Stimulated activated CD4-positive, alpha-beta T cell treated with anti-CD3 and anti-CD28 coated beads, Interleukin-1b, Interleukin-23, amount 100 ng/mL, for 1 hour (primary cell): ENCODE data around the gene TMEM92.
"Not testable (repeated sequence)": the region's sequence is repeated elsewhere in the genome, so short reads cannot be mapped to it uniquely, and the experiment has no call there.

Experiments used
- DNase-seq, 2 donors: peaks; one replicate each; pipeline ENCODE4 v3.0.0-alpha.2; 2020; ENCODE audit warnings: low read depth in 2 of 2

The TMEM92 gene

GRCh38 chr17:50301891-50302584 lies 27.8 kb downstream of the TMEM92 start:
- DNase-seq = no peak

DNA sequence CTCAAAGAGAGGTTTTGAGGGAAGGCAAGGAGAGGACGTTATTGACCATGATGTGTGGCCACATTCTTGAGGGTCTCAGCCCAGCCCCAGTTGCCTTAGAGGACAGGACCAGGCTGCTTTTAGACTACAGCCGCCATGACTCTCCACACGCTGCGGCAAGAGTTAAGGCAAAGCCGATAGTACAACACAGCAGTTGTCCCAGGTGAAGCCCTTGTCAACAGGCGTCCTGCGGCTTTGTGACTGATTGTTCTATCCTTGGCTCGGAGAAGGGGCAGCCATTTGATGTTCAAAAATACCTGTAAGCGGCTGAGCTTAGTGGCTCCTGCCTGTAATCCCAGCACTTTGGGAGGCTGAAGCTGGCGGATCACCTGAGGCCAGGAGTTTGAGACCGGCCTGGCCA lies 28.8 kb downstream of the TMEM92 start:
- DNase-seq = no peak

- DNase-seq = no peak
These were observed 29.3 kb downstream of the TMEM92 start for GRCh38 chr17:50303596-50303995.

- DNase-seq = no peak
These were observed 30.6 kb downstream of the TMEM92 start for GRCh38 chr17:50304781-50305404.

GRCh38 chr17:50307654-50308053 lies 33.4 kb downstream of the TMEM92 start:
- DNase-seq = no peak

DNA sequence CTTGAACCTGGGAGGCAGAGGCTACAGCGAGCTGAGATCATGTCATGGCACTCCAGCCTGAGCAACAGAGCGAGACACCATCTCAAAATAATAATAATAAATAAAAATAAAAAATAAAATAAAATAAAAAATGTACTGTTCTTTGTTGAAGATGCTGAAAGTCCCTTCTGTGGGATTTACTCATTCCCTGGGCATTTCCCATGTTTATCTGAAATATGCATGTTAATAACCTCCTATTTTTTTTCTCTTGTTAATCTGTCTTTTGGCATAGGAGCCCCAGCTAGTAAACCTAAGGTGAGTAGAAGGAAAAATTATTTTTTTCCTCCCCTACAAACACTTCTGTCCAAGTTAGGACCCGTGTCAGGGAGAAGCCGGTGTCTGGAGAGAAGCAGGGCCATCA lies 34.4 kb downstream of the TMEM92 start:
- DNase-seq = no peak

DNA sequence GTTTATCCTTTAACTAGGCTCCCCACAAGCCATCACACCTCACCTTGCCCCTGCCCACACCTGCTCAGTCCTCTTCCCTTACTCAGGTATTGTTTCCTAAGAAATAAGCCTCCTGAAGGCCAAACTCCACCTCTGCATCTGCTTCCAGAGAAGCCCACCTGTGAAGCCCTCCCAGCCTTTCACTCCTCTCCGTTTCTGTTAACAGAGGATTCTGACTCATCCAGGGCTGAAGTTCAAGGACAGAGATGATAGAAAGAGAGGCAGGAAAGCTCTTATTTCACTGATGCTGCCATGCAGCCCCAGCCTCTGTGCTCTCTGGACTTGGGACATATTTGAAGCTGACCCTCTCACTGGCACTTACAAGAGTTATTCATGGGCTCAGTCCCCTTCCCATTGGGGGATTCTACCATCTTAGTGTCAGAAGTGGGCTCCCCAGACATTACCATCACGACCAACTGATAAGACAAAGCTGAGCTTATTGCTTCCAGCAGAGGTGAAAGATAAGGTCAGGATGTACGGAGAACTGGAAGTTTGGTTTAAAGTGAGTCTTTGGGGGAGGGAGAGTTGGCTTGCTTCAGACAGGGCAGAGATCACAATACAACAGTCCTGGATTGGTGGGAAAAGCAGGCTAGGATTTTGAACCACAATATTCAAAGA lies 36.3 kb downstream of the TMEM92 start:
- no peak for DNase-seq

DNA sequence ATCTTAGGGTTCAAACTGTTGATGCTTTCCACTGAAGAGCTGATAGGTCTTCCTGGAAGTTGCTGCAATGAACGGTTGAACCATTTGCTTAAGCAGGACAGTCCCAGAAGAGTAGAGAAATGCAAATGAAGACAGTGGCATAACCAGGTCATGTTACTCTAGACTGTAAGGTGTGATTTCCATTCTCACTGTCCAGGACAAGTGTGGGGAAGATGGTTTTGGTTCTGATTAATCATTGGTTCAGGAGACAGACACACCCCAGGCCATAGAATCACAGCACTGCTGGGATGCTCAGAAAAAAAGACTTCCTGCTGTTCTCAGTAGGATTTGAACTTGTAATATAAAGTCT lies 36.8 kb downstream of the TMEM92 start:
- DNase-seq = no peak

DNA sequence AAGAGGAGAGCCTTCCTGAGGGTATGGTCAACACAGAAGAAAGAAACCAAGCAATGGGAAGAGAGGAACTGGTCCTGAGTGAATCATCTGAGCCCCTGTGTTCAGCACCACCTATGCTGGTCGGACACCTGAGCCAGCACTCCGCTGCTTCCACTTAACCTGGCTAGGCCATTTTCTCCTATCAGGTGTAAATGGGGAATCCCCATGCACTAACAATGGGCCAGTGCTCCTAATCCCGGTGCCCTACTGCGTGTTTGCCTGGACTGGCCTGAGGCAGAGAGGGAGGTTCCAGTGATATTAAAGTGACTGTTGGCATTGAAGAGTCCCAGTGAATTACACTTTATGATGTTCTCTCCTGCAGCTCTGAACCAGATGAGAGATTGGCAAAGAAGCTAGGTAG lies 37.2 kb downstream of the TMEM92 start:
- no peak for DNase-seq

- no peak for DNase-seq
These were observed 38.0 kb downstream of the TMEM92 start for GRCh38 chr17:50312308-50312707.

DNA sequence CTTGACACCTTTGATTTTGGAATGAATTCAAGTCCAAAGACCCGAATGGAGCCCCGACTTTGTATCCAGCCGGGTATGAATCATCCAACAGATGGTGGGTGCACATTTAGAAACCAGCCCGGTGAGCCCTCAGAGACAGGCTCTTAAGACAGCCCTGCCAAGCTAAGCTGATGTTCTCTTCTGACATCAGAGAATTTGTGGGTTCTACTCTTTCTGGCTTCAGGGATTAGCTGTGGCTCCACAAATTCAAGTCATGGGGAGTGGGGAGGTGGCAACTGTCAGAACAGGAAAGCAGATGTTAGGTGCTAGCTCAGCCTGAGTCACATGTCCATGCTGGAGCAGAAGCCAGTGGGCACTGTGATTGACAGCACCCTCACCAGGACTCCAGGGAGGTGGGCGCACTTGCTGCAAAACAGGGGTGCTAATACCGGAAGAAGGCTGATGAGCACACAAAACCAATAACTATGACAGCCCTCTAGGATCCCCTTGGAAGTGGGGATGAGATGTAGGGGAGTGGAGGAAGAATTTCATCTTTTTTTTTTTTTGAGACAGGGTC lies 40.3 kb downstream of the TMEM92 start:
- DNase-seq = no peak

- DNase-seq = no peak
These were observed 41.8 kb downstream of the TMEM92 start for GRCh38 chr17:50316016-50316587.

GRCh38 chr17:50316660-50317059 lies 42.4 kb downstream of the TMEM92 start:
- DNase-seq = not testable (repeated sequence)

DNA sequence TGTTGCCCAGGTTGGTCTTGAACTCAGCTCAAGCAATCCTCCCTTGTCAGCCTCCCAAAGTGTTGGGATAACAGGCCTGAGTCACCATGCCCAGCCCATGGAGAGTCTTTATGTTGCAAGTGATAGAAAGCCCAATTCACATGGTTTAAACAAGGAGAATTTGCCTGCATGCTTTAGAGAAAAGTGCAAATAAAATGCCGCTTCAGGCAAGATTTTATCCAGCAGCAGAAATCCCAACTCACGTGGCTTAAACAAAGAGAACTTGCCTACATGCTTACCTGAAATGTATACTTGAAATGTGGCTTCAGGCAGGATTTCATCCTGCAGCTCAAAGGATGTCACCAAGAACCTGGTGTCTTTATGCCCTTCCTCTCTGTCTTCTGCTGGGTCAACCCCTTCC lies 42.9 kb downstream of the TMEM92 start:
- no peak for DNase-seq

DNA sequence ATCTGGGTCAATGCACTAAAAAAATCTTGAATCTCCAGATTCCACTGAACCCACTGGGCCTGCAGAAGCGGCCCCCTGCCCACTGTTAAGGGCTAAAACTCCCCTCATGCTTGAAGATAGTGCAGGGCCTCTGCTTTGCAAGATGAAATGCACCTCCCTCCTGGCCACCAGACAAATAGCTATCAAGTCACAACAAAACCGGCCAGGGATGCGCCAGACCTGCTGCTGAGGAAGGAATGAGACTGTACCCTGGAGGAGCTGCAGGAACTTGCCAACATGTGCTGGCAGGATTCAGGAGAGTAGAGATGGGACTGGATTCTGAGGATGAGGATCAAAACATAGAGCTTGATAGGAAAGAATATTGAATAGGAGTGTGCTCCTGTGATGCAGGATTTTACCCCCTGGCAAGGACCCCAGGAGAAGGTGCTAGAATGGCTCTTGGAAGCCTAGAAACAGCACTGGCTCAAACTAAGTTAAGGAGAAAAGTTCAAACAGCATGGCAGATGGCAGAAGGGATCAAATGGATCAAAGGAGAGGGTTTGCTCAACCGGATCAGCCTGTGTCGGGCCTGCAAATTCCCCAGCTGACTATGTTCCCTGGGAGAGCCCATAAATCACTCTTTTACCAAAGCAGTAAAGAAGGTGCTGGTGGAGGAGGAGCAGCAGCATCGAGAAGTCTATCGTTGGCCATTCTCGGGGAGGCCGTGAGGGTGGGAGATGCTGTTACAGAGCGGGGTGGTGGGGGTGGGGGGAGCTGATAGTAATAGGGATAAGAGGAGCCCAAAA lies 44.4 kb downstream of the TMEM92 start:
- DNase-seq = no peak

- DNase-seq = no peak
These were observed 45.2 kb downstream of the TMEM92 start for GRCh38 chr17:50319306-50320004.

GRCh38 chr17:50322271-50322670 lies 48.0 kb downstream of the TMEM92 start:
- DNase-seq = no peak

DNA sequence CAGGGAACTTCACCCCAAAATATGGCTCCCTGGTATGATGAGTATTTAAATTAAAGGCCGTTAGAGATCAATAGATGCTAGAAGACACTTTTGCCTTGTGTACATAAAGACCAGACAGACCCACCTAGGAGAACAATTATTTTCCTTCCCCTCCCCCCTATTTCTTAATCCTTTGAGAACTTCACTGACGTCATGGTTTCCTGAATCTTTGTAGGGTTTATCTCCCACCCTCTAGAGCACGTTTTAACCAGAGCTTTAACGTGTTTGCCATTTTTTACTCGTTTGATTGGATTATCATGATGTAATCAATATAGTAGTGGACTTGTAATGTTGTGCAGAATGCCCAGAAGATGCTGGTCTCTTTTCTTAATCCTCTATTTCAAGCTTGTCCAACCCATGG lies 48.8 kb downstream of the TMEM92 start:
- DNase-seq = no peak

GRCh38 chr17:50325906-50326305 lies 51.6 kb downstream of the TMEM92 start:
- DNase-seq = no peak

GRCh38 chr17:50326831-50327364 lies 52.6 kb downstream of the TMEM92 start:
- no peak for DNase-seq
